ENCODE data around the gene VWA5B1. TPM values are rescaled to one million over a fixed set of nuclear protein-coding genes. Genes with fewer than 3 reads are reported as not detected.

Gene VWA5B1
- total RNA-seq, 2 donors from 2014 or later: 0.22 to 0.43 TPM

DNA sequence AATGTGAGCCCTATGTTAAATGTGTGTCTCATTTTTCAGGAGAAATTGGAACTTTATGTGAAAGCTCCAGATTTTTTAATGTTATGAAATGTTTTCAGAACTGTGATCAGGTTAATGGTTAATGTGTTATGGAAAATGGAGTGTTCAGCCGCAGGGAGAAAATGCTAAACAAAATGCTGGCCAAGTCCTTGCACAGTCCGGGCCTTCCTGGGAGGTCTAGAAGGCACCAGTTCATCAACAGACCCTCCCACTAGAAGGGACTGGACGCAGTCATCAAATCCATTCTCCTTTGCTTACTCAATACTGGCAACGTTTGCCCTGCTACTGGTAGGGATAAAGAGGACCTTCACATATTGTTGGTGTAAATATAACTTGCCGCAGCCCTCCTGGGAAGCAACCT lies 43.4 kb downstream of the VWA5B1 start:
- Histone ChIP-seq H3K4me3 (no peak overlapping the region), H3K9me3 (no peaks in the 10 kb centered on the region), H3K4me1 (no peaks in the 10 kb centered on the region), H3K27me3 (no peaks in the 10 kb centered on the region), H3K36me3 (no peaks in the 10 kb centered on the region), H3K27ac (no peak overlapping the region)
- TF ChIP-seq, protein P1, sequence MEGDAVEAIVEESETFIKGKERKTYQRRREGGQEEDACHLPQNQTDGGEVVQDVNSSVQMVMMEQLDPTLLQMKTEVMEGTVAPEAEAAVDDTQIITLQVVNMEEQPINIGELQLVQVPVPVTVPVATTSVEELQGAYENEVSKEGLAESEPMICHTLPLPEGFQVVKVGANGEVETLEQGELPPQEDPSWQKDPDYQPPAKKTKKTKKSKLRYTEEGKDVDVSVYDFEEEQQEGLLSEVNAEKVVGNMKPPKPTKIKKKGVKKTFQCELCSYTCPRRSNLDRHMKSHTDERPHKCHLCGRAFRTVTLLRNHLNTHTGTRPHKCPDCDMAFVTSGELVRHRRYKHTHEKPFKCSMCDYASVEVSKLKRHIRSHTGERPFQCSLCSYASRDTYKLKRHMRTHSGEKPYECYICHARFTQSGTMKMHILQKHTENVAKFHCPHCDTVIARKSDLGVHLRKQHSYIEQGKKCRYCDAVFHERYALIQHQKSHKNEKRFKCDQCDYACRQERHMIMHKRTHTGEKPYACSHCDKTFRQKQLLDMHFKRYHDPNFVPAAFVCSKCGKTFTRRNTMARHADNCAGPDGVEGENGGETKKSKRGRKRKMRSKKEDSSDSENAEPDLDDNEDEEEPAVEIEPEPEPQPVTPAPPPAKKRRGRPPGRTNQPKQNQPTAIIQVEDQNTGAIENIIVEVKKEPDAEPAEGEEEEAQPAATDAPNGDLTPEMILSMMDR (IDR thresholded peaks at IDR 0.05): no peak
- no peak for DNase-seq (ENCODE audit: low spot score)

DNA sequence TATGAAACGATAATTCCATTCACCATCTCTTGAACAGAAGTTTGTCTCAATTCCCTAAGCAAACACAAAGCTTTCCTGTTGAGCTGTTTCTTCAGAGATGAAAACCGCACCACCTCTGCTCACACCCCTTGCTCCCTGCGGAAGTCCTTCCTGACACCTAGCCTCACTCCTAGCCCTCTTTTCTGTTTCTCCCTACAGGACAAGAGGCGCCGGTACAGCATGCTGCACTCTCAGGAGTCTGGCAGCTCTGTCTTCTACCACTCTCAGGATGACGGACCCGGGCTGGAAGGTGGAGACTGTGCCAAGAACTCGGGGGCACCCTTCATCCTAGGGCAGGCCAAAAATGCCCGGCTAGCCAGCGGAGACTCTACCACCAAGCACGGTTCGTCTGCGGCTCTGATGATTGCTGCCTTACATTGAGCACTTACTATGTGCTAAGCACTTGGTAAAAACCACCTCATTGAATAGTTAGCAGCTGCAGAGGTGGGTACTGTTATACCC lies 45.5 kb downstream of the VWA5B1 start:
- DNase-seq (ENCODE audit: low spot score): no peak
- Histone ChIP-seq H3K4me1 (no peaks in the 10 kb centered on the region), H3K27ac (no peak overlapping the region), H3K27me3 (no peaks in the 10 kb centered on the region), H3K4me3 (no peak overlapping the region), H3K36me3 (no peaks in the 10 kb centered on the region), H3K9me3 (no peaks in the 10 kb centered on the region)
- TF ChIP-seq, protein P1 (IDR thresholded peaks at IDR 0.05): no peak

DNA sequence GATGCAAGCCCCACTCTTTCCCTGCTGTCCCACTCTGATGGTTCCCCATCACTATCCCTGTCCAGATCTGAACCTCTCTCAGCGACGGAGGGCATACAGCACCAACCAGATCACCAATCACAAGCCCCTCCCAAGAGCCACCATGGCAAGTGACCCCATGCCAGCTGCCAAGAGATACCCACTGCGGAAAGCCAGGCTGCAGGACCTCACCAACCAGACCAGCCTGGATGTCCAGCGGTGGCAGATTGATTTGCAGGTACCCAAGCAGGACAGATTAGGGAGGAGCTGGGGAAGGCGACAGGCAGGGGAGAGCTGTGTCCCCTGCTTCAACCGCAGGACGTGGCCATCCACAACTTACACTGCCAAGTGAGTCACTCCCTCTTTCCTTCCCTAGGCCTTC lies 46.9 kb downstream of the VWA5B1 start:
- Histone ChIP-seq H3K36me3 (no peaks in the 10 kb centered on the region), H3K9me3 (no peaks in the 10 kb centered on the region), H3K4me1 (no peaks in the 10 kb centered on the region), H3K27ac (no peak overlapping the region), H3K4me3 (no peak overlapping the region), H3K27me3 (no peaks in the 10 kb centered on the region)
- TF ChIP-seq, protein P1 (IDR thresholded peaks at IDR 0.05): no peak
- no peak for DNase-seq (ENCODE audit: low spot score)

DNA sequence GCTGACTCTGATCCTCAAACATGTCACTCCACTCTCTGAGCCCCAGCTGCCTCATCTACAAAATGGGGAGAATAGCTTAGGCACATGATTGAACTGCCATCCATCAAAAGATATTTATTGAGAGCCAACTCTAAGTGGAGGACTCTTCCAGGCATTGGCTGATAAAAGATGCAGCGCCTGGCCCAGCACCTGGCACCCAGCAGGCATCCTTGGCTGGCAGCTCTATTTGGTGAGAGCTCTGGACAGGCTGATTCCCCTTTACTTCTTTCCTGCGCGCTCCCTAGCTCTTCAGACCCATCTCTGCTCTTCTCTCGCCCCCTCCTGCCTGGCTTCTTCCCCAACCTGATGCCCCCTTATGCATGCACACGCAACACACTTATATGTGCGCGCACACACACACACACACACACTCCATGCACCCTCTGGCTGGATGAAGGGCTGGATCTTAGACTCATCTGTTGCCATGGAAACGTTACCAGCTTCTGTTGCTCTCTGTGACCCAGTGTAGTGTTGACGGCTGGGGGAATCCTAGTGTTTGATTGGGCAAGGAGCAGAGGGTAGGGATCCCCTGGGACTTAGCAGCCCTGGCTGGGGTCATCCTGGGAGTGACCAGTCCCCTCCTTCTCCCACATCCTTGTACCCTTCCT lies 49.3 kb downstream of the VWA5B1 start:
- no peak for DNase-seq (ENCODE audit: low spot score)
- no peaks in the 10 kb centered on the region for H3K9me3 ChIP-seq
- H3K4me3 ChIP-seq: no peak overlapping the region
- no peaks in the 10 kb centered on the region for H3K36me3 ChIP-seq
- H3K27me3 ChIP-seq: no peaks in the 10 kb centered on the region
- no peak overlapping the region for H3K27ac ChIP-seq
- TF ChIP-seq, protein P1 (IDR thresholded peaks at IDR 0.05): no peak
- H3K4me1 ChIP-seq: peaks cover 0 to 15% of the 10 kb centered on the region in 2 donors

DNA sequence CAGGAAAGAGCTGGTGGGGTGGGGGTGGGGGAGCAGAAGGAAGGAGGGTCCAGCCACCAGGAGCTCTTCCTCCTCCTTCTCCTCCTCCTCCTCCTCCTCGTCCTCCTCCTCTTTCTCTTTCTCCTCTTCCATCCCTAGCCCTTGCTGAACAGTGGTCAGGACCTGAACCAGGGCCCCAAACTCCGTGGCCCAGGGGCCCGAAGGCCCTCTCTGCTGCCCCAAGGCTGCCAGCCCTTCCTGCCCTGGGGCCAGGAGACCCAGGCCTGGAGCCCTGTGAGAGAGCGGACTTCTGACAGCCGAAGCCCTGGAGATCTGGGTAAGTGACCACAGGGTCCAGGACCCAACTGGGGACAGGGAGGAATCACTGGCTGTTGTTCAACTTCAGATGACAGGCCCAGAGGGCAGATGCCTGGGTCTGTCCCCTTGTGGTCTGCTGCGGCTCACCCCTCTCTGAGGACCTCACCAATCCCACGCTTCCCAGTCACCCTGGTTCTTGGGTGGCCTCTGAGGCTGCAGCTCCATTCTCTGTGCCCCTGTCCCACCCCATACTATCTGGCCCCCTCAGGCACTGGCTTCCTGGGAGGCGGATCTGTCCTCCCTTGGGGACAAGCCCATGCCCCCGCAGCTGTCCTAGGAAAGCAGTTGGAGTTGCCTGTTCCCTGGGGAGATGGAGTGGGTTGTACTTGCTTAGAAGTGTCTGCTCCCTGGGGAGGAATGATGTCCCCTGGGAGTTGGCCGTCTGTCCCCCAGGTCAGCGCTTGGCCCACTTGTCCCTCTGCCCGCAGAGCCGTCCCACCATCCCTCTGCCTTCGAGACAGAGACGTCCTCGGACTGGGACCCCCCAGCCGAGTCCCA lies 51.8 kb downstream of the VWA5B1 start:
- no peak for DNase-seq (ENCODE audit: low spot score)
- H3K36me3 ChIP-seq: no peaks in the 10 kb centered on the region
- H3K4me3 ChIP-seq: peak overlapping the region in 1 of 2 donors; percentile 46
- no peak overlapping the region for H3K27ac ChIP-seq
- H3K9me3 ChIP-seq: peaks cover 0 to 6% of the 10 kb centered on the region in 2 donors
- no peaks in the 10 kb centered on the region for H3K27me3 ChIP-seq
- TF ChIP-seq, protein P1 (IDR thresholded peaks at IDR 0.05): no peak
- H3K4me1 ChIP-seq: peaks cover 0 to 15% of the 10 kb centered on the region in 2 donors
